C4-2B (cell line): ENCODE results near the gene IL1A.

Experiments used
- H3K27ac ChIP-seq: fragments of 450-650 bp; 2 replicates; pipeline ENCODE4 v1.5.1; 2017
- ZFX ChIP-seq: fragments of 450-650 bp; IDR thresholded peaks from 2 replicates; pipeline ENCODE4 v1.6.1; 2017
- TF ChIP-seq, protein P1 (sequence below): fragments of 450-650 bp; conservative IDR thresholded peaks from 2 replicates; pipeline ENCODE4 v1.5.1; 2017; ENCODE audit warnings: mild to moderate bottlenecking

Gene IL1A

DNA sequence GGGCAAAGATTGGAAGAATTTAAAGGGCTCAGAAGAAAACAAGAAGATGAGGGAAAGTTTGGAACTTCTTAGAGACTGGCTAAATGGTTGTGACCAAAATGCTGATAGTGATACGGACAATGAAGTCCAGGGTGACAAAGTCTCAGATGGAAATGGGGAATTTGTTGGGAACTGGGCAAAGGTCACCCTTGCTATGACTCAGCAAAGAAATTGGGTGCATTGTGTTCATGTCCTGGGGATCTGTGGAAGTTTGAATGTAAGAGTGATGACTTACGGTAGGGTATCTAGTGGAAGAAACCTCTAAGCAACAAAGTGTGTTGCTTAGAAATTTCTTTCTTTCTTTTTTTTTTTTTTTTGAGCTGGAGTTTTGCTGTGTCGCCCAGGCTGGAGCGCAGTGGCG is 6.0 kb upstream of the IL1A start:
- TF ChIP-seq, protein P1, sequence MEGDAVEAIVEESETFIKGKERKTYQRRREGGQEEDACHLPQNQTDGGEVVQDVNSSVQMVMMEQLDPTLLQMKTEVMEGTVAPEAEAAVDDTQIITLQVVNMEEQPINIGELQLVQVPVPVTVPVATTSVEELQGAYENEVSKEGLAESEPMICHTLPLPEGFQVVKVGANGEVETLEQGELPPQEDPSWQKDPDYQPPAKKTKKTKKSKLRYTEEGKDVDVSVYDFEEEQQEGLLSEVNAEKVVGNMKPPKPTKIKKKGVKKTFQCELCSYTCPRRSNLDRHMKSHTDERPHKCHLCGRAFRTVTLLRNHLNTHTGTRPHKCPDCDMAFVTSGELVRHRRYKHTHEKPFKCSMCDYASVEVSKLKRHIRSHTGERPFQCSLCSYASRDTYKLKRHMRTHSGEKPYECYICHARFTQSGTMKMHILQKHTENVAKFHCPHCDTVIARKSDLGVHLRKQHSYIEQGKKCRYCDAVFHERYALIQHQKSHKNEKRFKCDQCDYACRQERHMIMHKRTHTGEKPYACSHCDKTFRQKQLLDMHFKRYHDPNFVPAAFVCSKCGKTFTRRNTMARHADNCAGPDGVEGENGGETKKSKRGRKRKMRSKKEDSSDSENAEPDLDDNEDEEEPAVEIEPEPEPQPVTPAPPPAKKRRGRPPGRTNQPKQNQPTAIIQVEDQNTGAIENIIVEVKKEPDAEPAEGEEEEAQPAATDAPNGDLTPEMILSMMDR = no peak
- no peak for TF ChIP-seq ZFX
- H3K27ac ChIP-seq = no peak overlapping the region

DNA sequence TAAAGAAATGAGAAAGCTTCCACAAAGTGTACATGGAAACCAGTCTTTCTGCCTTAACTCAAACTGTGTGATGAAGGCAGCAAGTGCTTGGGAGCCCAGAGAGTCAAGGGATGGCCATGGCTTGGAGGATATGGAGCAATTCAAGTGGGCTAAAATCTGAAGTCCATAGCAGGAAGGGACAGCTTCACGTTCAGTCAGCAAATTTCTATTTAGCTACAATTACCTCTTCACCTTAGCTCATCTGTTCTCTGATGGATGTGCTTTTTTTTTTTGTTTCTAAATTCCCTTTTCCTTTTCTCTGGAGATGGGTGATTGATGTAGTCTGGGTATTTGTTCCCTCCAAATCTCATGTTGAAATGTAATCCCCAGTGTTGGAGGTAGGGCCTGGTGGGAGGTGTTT is 4.9 kb upstream of the IL1A start:
- no peak overlapping the region for H3K27ac ChIP-seq
- no peak for TF ChIP-seq ZFX
- TF ChIP-seq, protein P1 = no peak

DNA sequence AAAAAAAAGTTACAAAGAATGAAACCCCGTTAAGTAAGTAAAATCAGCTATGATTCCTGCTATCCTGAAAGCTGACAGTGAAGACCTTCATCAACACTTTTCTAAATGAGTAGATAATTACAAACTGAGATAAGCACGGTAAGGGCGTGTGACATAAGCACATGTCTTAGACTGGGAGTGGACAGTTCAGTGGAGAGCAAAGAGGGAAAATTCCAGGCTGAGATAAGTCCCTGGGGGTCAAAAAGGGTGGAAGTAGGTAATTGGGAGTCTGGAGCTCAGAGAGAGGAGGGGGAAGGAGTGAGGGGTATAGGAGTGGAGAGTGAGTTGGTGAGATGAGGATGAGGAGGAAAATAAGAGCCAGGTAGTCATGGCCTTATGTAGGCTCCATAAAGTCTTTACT is 4.4 kb upstream of the IL1A start:
- TF ChIP-seq ZFX = no peak
- TF ChIP-seq, protein P1 = no peak
- no peak overlapping the region for H3K27ac ChIP-seq

DNA sequence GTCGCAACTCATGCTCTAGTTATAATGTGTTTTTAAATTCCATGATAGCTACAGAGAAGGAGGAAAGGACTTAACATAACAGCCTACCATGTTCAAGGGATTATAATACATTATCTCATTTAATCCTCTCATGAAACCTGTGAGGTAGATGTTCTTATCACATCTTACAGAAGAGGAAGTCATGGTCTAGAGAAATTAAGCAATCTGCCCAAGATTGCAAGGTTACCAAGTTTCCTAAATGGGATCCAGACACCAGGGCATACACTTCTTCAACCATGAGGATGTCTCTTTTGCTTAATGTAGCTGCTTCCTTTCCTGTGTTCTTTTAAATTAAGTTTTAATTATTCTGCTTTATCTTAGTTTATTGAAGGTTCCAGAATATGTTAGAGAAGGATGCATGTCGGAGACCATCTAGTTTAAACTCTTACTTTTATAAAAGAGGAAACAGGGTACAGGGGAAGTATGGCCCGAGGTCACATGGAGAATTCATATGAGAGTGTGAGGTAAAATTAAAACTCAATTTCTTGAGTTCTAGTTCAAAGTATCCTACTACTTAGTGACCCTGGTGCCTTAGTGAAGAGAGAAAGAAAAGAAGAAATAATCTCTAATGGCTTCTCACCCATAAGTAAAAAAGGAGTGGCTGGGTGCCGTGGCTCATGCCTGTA is 3.6 kb upstream of the IL1A start:
- no peak overlapping the region for H3K27ac ChIP-seq
- TF ChIP-seq, protein P1 = no peak
- TF ChIP-seq ZFX = no peak

DNA sequence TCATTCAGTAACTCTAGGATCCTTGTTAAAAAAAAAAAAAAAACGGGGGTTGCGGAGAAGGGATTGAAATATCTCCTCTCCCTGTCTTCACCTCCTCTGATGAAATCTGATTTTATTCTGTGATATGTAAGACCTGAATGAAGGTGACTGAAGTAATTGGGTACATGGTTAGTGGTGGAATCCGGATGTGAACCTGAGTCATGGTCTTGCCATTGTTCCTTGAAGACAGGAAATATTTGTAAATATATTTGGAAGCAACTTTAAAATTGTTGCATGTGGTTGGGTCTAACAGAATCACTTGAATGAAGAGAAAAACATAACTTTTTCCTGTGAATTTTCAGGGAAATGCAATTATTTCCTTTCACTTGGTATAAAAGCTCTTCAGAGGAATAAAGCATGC is 3.0 kb upstream of the IL1A start:
- TF ChIP-seq ZFX = no peak
- TF ChIP-seq, protein P1 = no peak
- H3K27ac ChIP-seq = no peak overlapping the region

DNA sequence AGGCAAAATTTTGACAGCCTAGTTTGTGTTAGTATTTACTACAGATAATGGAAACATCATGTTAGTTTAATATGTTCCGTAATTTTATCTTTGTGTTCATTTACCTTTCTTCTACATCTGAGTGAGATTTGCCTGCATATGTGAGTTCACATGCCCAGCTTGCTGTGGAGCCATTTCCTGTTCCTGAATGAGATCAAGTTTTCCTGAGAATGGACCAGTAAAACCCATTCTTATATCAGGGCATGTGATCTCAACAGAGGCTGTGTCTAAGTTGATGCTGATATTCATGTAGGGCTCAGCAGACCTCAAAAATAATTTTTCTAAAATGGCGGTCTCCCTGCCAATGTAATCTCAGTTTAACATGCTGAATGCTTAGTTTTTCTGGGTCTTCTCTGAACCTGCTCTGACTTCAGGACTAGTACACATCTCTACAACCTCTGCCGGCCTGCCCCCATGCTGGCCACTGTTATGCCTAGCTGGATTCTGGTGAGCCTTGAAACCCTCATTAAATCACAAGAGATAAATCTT is 1.0 kb downstream of the IL1A start:
- no peak overlapping the region for H3K27ac ChIP-seq
- TF ChIP-seq ZFX = no peak
- TF ChIP-seq, protein P1 = no peak

DNA sequence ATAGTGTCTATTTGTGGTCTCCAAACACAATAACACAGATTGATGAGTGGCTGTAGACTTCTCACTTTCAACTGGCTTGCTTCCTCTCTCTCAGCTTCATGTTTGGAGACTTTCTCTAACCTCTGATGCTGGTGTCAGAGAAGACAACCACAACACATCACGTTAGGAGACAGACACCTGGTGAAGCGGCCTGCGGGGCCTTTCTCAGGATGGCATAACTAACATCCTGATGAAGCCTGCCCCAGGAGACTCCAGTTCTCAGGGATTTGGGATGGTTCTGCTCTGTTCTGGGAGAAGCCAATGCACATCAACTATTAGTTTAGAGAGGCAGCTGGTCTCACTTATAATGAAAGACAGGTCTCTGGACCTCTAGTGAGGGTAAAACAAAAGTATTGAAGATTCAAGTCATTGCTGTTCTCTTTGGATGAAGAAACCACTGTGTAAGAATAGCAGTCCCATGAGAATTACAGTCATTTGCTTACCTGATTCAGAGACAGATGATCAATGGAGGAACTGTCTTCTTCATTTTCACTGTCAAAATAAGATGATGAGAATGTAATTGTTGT is 2.0 kb downstream of the IL1A start:
- H3K27ac ChIP-seq = no peak overlapping the region
- TF ChIP-seq, protein P1 = no peak
- no peak for TF ChIP-seq ZFX
